GM23338 (cell line): ENCODE data around the gene C6orf52. TPM values are rescaled to one million over a fixed set of nuclear protein-coding genes. Genes with fewer than 3 reads are reported as not detected.

Experiments
- ATAC-seq: fragments of 200-7000 bp; cut with Tn5 transposase; 3 replicates; pipeline ENCODE4 v1.9.1; 2020
- DNase-seq: peaks from one replicate; pipeline ENCODE4 v3.0.0-alpha.2; 2015; ENCODE audit warnings: low spot score
- H2AFZ ChIP-seq: fragments of 200-600 bp; sonication (generic); 2 replicates; pipeline ENCODE4 v1.8.0; 2016; ENCODE audit warnings: antibody characterized with exemption, mild to moderate bottlenecking, moderate library complexity
- H3F3A ChIP-seq: fragments of 200-600 bp; sonication (generic); replicated peaks from 2 replicates; pipeline ENCODE4 v1.8.0; 2017; ENCODE audit warnings: antibody characterized with exemption, mixed run types, low read depth
- H3K27ac ChIP-seq: fragments of 200-600 bp; sonication (generic); 2 replicates; pipeline ENCODE4 v1.6.1; 2016; ENCODE audit warnings: low read depth
- H3K27me3 ChIP-seq: fragments of 200-600 bp; sonication (generic); 2 replicates; pipeline ENCODE4 v1.8.0; 2016; ENCODE audit warnings: mild to moderate bottlenecking, mixed run types, moderate library complexity; ENCODE audit not compliant: insufficient read depth
- H3K36me3 ChIP-seq: fragments of 200-600 bp; sonication (generic); 2 replicates; pipeline ENCODE4 v1.8.0; 2016; ENCODE audit warnings: mild to moderate bottlenecking; ENCODE audit not compliant: insufficient read depth
- H3K4me1 ChIP-seq: fragments of 200-600 bp; sonication (generic); 2 replicates; pipeline ENCODE4 v1.8.0; 2016; ENCODE audit warnings: mild to moderate bottlenecking, moderate library complexity; ENCODE audit not compliant: insufficient read depth
- H3K4me2 ChIP-seq: fragments of 200-600 bp; sonication (generic); 2 replicates; pipeline ENCODE4 v1.7.1; 2017; ENCODE audit warnings: mixed run types
- H3K4me3 ChIP-seq: fragments of 200-600 bp; sonication (generic); 2 replicates; pipeline ENCODE4 v1.6.1; 2016; ENCODE audit warnings: mixed run types
- H3K79me2 ChIP-seq: fragments of 200-600 bp; sonication (generic); replicated peaks from 2 replicates; pipeline ENCODE4 v1.8.0; 2017; ENCODE audit warnings: mild to moderate bottlenecking; ENCODE audit not compliant: insufficient read depth
- H3K9me2 ChIP-seq: fragments of 200-600 bp; sonication (generic); 2 replicates; pipeline ENCODE4 v1.8.0; 2017; ENCODE audit not compliant: insufficient read depth
- H4K20me1 ChIP-seq: fragments of 200-600 bp; sonication (generic); replicated peaks from 2 replicates; pipeline ENCODE4 v1.8.0; 2017; ENCODE audit warnings: mild to moderate bottlenecking; ENCODE audit not compliant: insufficient read depth
- H3K27ac Mint-ChIP-seq: 2 replicates; pipeline ENCODE4 v1.8.0; 2020; ENCODE audit warnings: inconsistent platforms, mild to moderate bottlenecking, moderate library complexity, mixed read lengths
- H3K27me3 Mint-ChIP-seq: 3 replicates; pipeline ENCODE4 v1.8.0; 2022; ENCODE audit warnings: low read depth, mild to moderate bottlenecking, moderate library complexity, mixed read lengths, inconsistent platforms; ENCODE audit not compliant: insufficient read depth, poor library complexity
- H3K36me3 Mint-ChIP-seq: 3 replicates; pipeline ENCODE4 v1.8.0; 2021; ENCODE audit warnings: low read depth, mild to moderate bottlenecking, inconsistent platforms, moderate library complexity, mixed read lengths
- H3K4me1 Mint-ChIP-seq: 3 replicates; pipeline ENCODE4 v1.8.0; 2020; ENCODE audit warnings: mild to moderate bottlenecking, inconsistent platforms, mixed read lengths
- H3K4me3 Mint-ChIP-seq: 3 replicates; pipeline ENCODE4 v1.8.0; 2021; ENCODE audit warnings: moderate library complexity, mild to moderate bottlenecking, inconsistent platforms, mixed read lengths
- H3K9me3 Mint-ChIP-seq: 3 replicates; pipeline ENCODE4 v1.8.0; 2020; ENCODE audit warnings: moderate library complexity, mild to moderate bottlenecking, inconsistent platforms, mixed read lengths
- CREB1 ChIP-seq: fragments of 250-450 bp; sonication (Bioruptor Pico); IDR thresholded peaks from 2 replicates; pipeline ENCODE4 v1.5.0; 2020; ENCODE audit warnings: low read depth, mild to moderate bottlenecking, moderate library complexity
- CTCF ChIP-seq, 2 experiments: fragments of 200-600 bp in 1 of 2; sonication (generic) in 1 of 2; conservative IDR thresholded peaks; 2 replicates each; pipeline versions ENCODE4 v1.5.1 to v1.6.1; 2016 to 2017; ENCODE audit warnings: antibody characterized with exemption in 2 of 2, low read depth in 2 of 2, mild to moderate bottlenecking in 2 of 2, moderate library complexity in 1 of 2
- ETS1 ChIP-seq: IDR thresholded peaks from 2 replicates; pipeline ENCODE4 v1.6.1; 2016; ENCODE audit warnings: antibody characterized with exemption
- EZH2 ChIP-seq: fragments of 200-600 bp; sonication (generic); IDR thresholded peaks from one replicate; pipeline ENCODE4 v1.8.0; 2017; ENCODE audit warnings: antibody characterized with exemption, mild to moderate bottlenecking, low read depth; ENCODE audit not compliant: unreplicated experiment
- EZH2phosphoT487 ChIP-seq: fragments of 200-600 bp; sonication (generic); IDR thresholded peaks from one replicate; pipeline ENCODE4 v1.8.1; 2018; ENCODE audit warnings: antibody characterized with exemption; ENCODE audit not compliant: unreplicated experiment
- JUNB ChIP-seq: IDR thresholded peaks from one replicate; pipeline ENCODE4 v1.6.1; 2016; ENCODE audit warnings: antibody characterized with exemption; ENCODE audit not compliant: unreplicated experiment
- NANOG ChIP-seq: IDR thresholded peaks from 2 replicates; pipeline ENCODE4 v1.6.1; 2016; ENCODE audit warnings: antibody characterized with exemption, borderline replicate concordance
- POLR2AphosphoS5 ChIP-seq: IDR thresholded peaks from 2 replicates; pipeline ENCODE4 v1.6.1; 2016; ENCODE audit warnings: antibody characterized with exemption, low read depth
- REST ChIP-seq: IDR thresholded peaks from one replicate; pipeline ENCODE4 v1.6.1; 2018; ENCODE audit warnings: antibody characterized with exemption; ENCODE audit not compliant: unreplicated experiment
- STAT1 ChIP-seq: IDR thresholded peaks from one replicate; pipeline ENCODE4 v1.6.1; 2016; ENCODE audit warnings: antibody characterized with exemption; ENCODE audit not compliant: unreplicated experiment
- ZNF114 ChIP-seq: fragments of 250-450 bp; sonication (Bioruptor Pico); IDR thresholded peaks from 2 replicates; pipeline ENCODE4 v1.5.0; 2020; ENCODE audit warnings: mild to moderate bottlenecking, moderate library complexity
- ZNF331 ChIP-seq: fragments of 250-450 bp; sonication (Bioruptor Pico); IDR thresholded peaks from 2 replicates; pipeline ENCODE4 v1.5.0; 2020; ENCODE audit warnings: low read depth, mild to moderate bottlenecking, moderate library complexity
- ZNF462 ChIP-seq: fragments of 250-450 bp; sonication (Bioruptor Pico); IDR thresholded peaks from 2 replicates; pipeline ENCODE4 v1.5.0; 2020; ENCODE audit warnings: mild to moderate bottlenecking, moderate library complexity
- polyA plus RNA-seq: library from polyadenylated mRNA; unstranded; fragments of >200 nt; fragmentation: Nextera tagmentation; extraction: Ambion mirVana; gene quantifications from 2 replicates; pipeline ENCODE4 v1.2.1, GENCODE V29; 2016
- total RNA-seq: library from RNA; depleted of rRNA; stranded (reverse); fragments of >200 nt; shearing (Covaris generic); gene quantifications from 2 replicates; pipeline ENCODE4 v1.2.3, GENCODE V29; 2014

The C6orf52 gene
- total and polyA plus RNA-seq, 2 experiments from 2014 or later, result 4.4 TPM; not detected in 1

- H3K4me1 ChIP-seq, result no peaks in the 10 kb centered on the region
- no peak overlapping the region for H3K27ac ChIP-seq
- TF ChIP-seq ZNF331 (CRISPR knock-in tag) (no peak), ZNF462 (CRISPR knock-in tag) (no peak), JUNB (no peak), STAT1 (no peak), CREB1 (CRISPR knock-in tag) (no peak), REST (no peak), POLR2AphosphoS5 (no peak), EZH2 (no peak), NANOG (no peak), ETS1 (no peak), EZH2phosphoT487 (no peak), CTCF (conservative IDR thresholded peaks at IDR 0.05; ENCODE audit: low read depth in 2 of 2) (no peak), ZNF114 (CRISPR knock-in tag) (no peak)
- peaks cover 30% of the 10 kb centered on the region for H3K79me2 ChIP-seq
- Mint-ChIP-seq H3K4me1 (no peaks in the 10 kb centered on the region; the same call in 2 of the 3 replicates), H3K4me3 (no peak overlapping the region), H3K27me3 (no peaks in the 10 kb centered on the region), H3K27ac (no peak overlapping the region), H3K36me3 (peaks cover 71% of the 10 kb centered on the region), H3K9me3 (no peaks in the 10 kb centered on the region; the same call in 2 of the 3 replicates)
- no peaks in the 10 kb centered on the region for H3K9me2 ChIP-seq
- H3K4me2 ChIP-seq, result no peak overlapping the region
- peaks cover 48% of the 10 kb centered on the region for H3K36me3 ChIP-seq
- peaks cover 8% of the 10 kb centered on the region for H3F3A ChIP-seq
- H3K4me3 ChIP-seq, result no peak overlapping the region
- DNase-seq (no peak), ATAC-seq (no peak)
- H3K27me3 ChIP-seq, result no peaks in the 10 kb centered on the region
- H4K20me1 ChIP-seq, result peaks cover 24% of the 10 kb centered on the region
- H2AFZ ChIP-seq, result no peak overlapping the region
Observed at GRCh38 chr6:10626154-10626741, 68.2 kb downstream of the C6orf52 start.
